WTC11 (cell line): ENCODE measurements around the gene SPATA46. TPM values are rescaled to one million over a fixed set of nuclear protein-coding genes. Genes with fewer than 3 reads are reported as not detected.

ENCODE experiments used
- ATAC-seq: fragments of 200-7000 bp; cut with Tn5 transposase; 2 replicates; pipeline ENCODE4 v1.10.0; 2021; ENCODE audit warnings: mild to moderate bottlenecking, moderate library complexity
- CTCF ChIA-PET: fragments of 300-600 bp; sonication (Branson Sonifier 250); formaldehyde crosslinking; loops from one replicate; lab custom pipeline; 2021; ENCODE audit warnings: antibody characterized with exemption; lab: Charles Lee
- POLR2A ChIA-PET: fragments of 350-600 bp; sonication (Branson Sonifier 250); formaldehyde crosslinking; loops from one replicate; lab custom pipeline; 2021; ENCODE audit warnings: antibody characterized with exemption; lab: Charles Lee
- DNase-seq: peaks from one replicate; pipeline ENCODE4 v3.0.0; 2021; ENCODE audit warnings: low spot score
- H3K27ac Mint-ChIP-seq: 2 replicates; pipeline ENCODE4 v1.8.0; 2021; ENCODE audit warnings: mixed read lengths
- H3K27me3 Mint-ChIP-seq: 2 replicates; pipeline ENCODE4 v1.8.0; 2021; ENCODE audit warnings: low read depth, mild to moderate bottlenecking, moderate library complexity, mixed read lengths
- H3K36me3 Mint-ChIP-seq: 2 replicates; pipeline ENCODE4 v1.8.0; 2021; ENCODE audit warnings: mixed read lengths
- H3K4me1 Mint-ChIP-seq: 2 replicates; pipeline ENCODE4 v1.8.0; 2022; ENCODE audit warnings: mixed read lengths
- H3K4me3 Mint-ChIP-seq: 2 replicates; pipeline ENCODE4 v1.8.0; 2021; ENCODE audit warnings: mild to moderate bottlenecking, moderate library complexity, mixed read lengths
- H3K9me3 Mint-ChIP-seq: 2 replicates; pipeline ENCODE4 v1.8.0; 2021; ENCODE audit warnings: mixed read lengths
- AR ChIP-seq: fragments of 250-450 bp; sonication (Bioruptor Pico); IDR thresholded peaks from 2 replicates; pipeline ENCODE4 v1.9.0; 2021; ENCODE audit warnings: mild to moderate bottlenecking
- CBFB ChIP-seq: sonication (generic); formaldehyde crosslinking; IDR thresholded peaks from 2 replicates; pipeline ENCODE4 v1.8.1; 2022; ENCODE audit warnings: mild to moderate bottlenecking, low read depth, missing genetic modification reagents
- CREB1 ChIP-seq: sonication (generic); formaldehyde crosslinking; IDR thresholded peaks from 2 replicates; pipeline ENCODE4 v1.8.0; 2023; ENCODE audit warnings: mild to moderate bottlenecking, missing genetic modification reagents
- ESRRA ChIP-seq: sonication (generic); formaldehyde crosslinking; IDR thresholded peaks from 2 replicates; pipeline ENCODE4 v1.8.1; 2022; ENCODE audit warnings: mild to moderate bottlenecking, missing genetic modification reagents, borderline replicate concordance
- FOXJ3 ChIP-seq: sonication (generic); formaldehyde crosslinking; IDR thresholded peaks from 2 replicates; pipeline ENCODE4 v1.9.0; 2021; ENCODE audit warnings: missing genetic modification reagents, mild to moderate bottlenecking, borderline replicate concordance
- FOXK1 ChIP-seq: sonication (generic); formaldehyde crosslinking; IDR thresholded peaks from 2 replicates; pipeline ENCODE4 v1.8.0; 2022; ENCODE audit warnings: mild to moderate bottlenecking, moderate library complexity, missing genetic modification reagents
- GABPB1 ChIP-seq: sonication (generic); formaldehyde crosslinking; IDR thresholded peaks from 2 replicates; pipeline ENCODE4 v1.8.1; 2023; ENCODE audit warnings: mild to moderate bottlenecking, missing genetic modification reagents
- GRHL2 ChIP-seq: fragments of 250-450 bp; sonication (Bioruptor Pico); IDR thresholded peaks from 2 replicates; pipeline ENCODE4 v1.8.0; 2022; ENCODE audit warnings: mild to moderate bottlenecking, moderate library complexity; ENCODE audit not compliant: insufficient replicate concordance, severe bottlenecking
- IRF2 ChIP-seq: sonication (generic); formaldehyde crosslinking; IDR thresholded peaks from 2 replicates; pipeline ENCODE4 v1.8.0; 2022; ENCODE audit warnings: low read depth, missing genetic modification reagents, borderline replicate concordance
- JAZF1 ChIP-seq: fragments of 250-450 bp; sonication (Bioruptor Pico); IDR thresholded peaks from 2 replicates; pipeline ENCODE4 v1.9.0; 2021; ENCODE audit warnings: moderate library complexity, mild to moderate bottlenecking, inconsistent platforms
- NFE2L1 ChIP-seq: sonication (generic); formaldehyde crosslinking; IDR thresholded peaks from 2 replicates; pipeline ENCODE4 v1.8.1; 2023; ENCODE audit warnings: missing genetic modification reagents
- NFYB ChIP-seq: sonication (generic); formaldehyde crosslinking; conservative IDR thresholded peaks from 2 replicates; pipeline ENCODE4 v1.8.0; 2022; ENCODE audit warnings: low read depth, missing genetic modification reagents
- PRDM15 ChIP-seq: sonication (generic); formaldehyde crosslinking; IDR thresholded peaks from 2 replicates; pipeline ENCODE4 v1.8.0; 2022; ENCODE audit warnings: missing genetic modification reagents
- PREB ChIP-seq: sonication (generic); formaldehyde crosslinking; IDR thresholded peaks from 2 replicates; pipeline ENCODE4 v1.8.1; 2022; ENCODE audit warnings: mild to moderate bottlenecking, missing genetic modification reagents, moderate library complexity, borderline replicate concordance
- SMAD3 ChIP-seq: sonication (generic); formaldehyde crosslinking; IDR thresholded peaks from 2 replicates; pipeline ENCODE4 v1.8.0; 2022; ENCODE audit warnings: missing genetic modification reagents, mild to moderate bottlenecking, borderline replicate concordance
- SMAD4 ChIP-seq: sonication (generic); formaldehyde crosslinking; IDR thresholded peaks from 2 replicates; pipeline ENCODE4 v1.8.0; 2022; ENCODE audit warnings: mild to moderate bottlenecking, missing genetic modification reagents
- TP53 ChIP-seq: sonication (generic); formaldehyde crosslinking; IDR thresholded peaks from 2 replicates; pipeline ENCODE4 v1.8.1; 2023; ENCODE audit warnings: mild to moderate bottlenecking, missing genetic modification reagents
- ZMAT4 ChIP-seq: fragments of 250-450 bp; sonication (Bioruptor Pico); IDR thresholded peaks from 2 replicates; pipeline ENCODE4 v1.9.0; 2021; ENCODE audit warnings: mild to moderate bottlenecking
- ZNF232 ChIP-seq: sonication (generic); formaldehyde crosslinking; IDR thresholded peaks from 2 replicates; pipeline ENCODE4 v1.8.0; 2022; ENCODE audit warnings: mild to moderate bottlenecking, missing genetic modification reagents
- ZNF396 ChIP-seq: fragments of 250-450 bp; sonication (Bioruptor Pico); IDR thresholded peaks from 2 replicates; pipeline ENCODE4 v1.8.0; 2021; ENCODE audit warnings: mild to moderate bottlenecking, moderate library complexity, borderline replicate concordance
- ZNF416 ChIP-seq: fragments of 250-450 bp; sonication (Bioruptor Pico); IDR thresholded peaks from 2 replicates; pipeline ENCODE4 v1.9.0; 2021; ENCODE audit warnings: mild to moderate bottlenecking, inconsistent platforms
- total RNA-seq: library from RNA; stranded (reverse); gene quantifications from 3 replicates; pipeline ENCODE4 v1.2.3, GENCODE V29; 2021
- TF ChIP-seq, protein P1 (sequence below): sonication (generic); formaldehyde crosslinking; IDR thresholded peaks from 2 replicates; pipeline ENCODE4 v1.8.0; 2022; ENCODE audit warnings: mild to moderate bottlenecking, missing genetic modification reagents
- TF ChIP-seq, protein P2 (sequence below): sonication (generic); formaldehyde crosslinking; IDR thresholded peaks from 2 replicates; pipeline ENCODE4 v1.8.1; 2022; ENCODE audit warnings: mild to moderate bottlenecking, moderate library complexity, missing genetic modification reagents

Gene SPATA46
- total RNA-seq, 1 experiment from 2014 or later: not detected

GRCh38 chr1:162389971-162390370 lies 13.3 kb upstream of the SPATA46 start (continued):
- TF ChIP-seq SMAD3 (CRISPR knock-in tag) (no peak), ZNF416 (CRISPR knock-in tag) (no peak), GABPB1 (no peak), TP53 (CRISPR knock-in tag) (no peak)

DNA sequence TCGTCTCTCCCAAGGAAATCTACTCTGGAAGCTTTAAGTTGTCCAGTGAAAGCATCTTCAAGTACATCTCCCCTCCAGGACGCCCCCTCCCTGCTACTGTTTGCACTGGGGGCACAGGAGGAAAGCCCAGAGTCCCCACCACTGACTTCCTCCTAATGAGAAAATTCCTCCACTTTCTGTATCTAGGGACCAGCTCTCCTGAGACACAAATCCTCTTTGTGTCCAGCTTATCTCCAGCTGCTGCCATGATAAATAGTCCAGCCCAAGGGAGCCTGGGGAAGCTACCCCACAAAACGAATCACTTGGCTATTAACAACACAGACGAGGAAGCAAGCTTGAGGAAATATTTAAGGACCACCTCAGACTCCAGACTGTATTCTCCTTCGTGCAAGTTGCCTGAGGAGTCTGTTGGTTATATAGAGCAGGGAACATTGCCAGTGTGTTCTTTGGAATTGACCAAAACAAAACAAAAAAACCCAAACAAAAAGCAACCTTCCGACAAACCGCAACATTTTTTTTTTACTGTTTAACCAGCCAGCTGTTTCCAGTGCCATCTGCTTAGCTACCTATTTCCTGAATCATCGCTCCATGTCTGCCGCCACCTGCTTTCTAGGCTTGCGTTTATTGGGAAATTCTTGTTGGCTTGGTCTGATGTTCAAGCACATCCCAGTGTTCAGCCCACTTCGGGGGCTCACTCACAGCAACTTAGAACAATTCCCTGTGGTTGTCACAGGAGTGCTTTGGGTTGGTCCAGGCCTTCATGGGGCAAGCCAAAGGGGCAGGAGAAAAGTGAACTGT lies 12.6 kb upstream of the SPATA46 start:
- ChIA-PET POLR2A (no interaction called here), CTCF (interaction anchor here (0.6 to 3.8 kb wide), 6 partner anchors 32 to 365 kb away, joined by 3 to 50 read pairs (median 6); partner anchors contain the start of gene OLFML2B)
- Mint-ChIP-seq H3K36me3 (peaks cover 7% of the 10 kb centered on the region), H3K27ac (no peak overlapping the region; the same call in 1 of the 2 replicates), H3K9me3 (no peaks in the 10 kb centered on the region), H3K27me3 (no peaks in the 10 kb centered on the region), H3K4me1 (peaks cover 26% of the 10 kb centered on the region), H3K4me3 (no peak overlapping the region)
- DNase-seq (no peak), ATAC-seq (no peak)
- no peak for TF ChIP-seq ZMAT4 (CRISPR knock-in tag)
- TF ChIP-seq GRHL2 (CRISPR knock-in tag): no peak
- TF ChIP-seq PREB (CRISPR knock-in tag): no peak
- TF ChIP-seq FOXJ3 (CRISPR knock-in tag): no peak
- TF ChIP-seq, protein P1, sequence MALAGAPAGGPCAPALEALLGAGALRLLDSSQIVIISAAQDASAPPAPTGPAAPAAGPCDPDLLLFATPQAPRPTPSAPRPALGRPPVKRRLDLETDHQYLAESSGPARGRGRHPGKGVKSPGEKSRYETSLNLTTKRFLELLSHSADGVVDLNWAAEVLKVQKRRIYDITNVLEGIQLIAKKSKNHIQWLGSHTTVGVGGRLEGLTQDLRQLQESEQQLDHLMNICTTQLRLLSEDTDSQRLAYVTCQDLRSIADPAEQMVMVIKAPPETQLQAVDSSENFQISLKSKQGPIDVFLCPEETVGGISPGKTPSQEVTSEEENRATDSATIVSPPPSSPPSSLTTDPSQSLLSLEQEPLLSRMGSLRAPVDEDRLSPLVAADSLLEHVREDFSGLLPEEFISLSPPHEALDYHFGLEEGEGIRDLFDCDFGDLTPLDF: no peak
- TF ChIP-seq JAZF1: no peak
- no peak for TF ChIP-seq NFE2L1 (CRISPR knock-in tag)
- TF ChIP-seq, protein P2, sequence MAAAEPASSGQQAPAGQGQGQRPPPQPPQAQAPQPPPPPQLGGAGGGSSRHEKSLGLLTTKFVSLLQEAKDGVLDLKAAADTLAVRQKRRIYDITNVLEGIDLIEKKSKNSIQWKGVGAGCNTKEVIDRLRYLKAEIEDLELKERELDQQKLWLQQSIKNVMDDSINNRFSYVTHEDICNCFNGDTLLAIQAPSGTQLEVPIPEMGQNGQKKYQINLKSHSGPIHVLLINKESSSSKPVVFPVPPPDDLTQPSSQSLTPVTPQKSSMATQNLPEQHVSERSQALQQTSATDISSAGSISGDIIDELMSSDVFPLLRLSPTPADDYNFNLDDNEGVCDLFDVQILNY: no peak
- no peak for TF ChIP-seq FOXK1 (CRISPR knock-in tag)
- no peak for TF ChIP-seq ZNF232
- TF ChIP-seq NFYB: no peak
- TF ChIP-seq IRF2 (CRISPR knock-in tag): no peak
- TF ChIP-seq CREB1 (CRISPR knock-in tag): no peak
- no peak for TF ChIP-seq SMAD4 (CRISPR knock-in tag)

DNA sequence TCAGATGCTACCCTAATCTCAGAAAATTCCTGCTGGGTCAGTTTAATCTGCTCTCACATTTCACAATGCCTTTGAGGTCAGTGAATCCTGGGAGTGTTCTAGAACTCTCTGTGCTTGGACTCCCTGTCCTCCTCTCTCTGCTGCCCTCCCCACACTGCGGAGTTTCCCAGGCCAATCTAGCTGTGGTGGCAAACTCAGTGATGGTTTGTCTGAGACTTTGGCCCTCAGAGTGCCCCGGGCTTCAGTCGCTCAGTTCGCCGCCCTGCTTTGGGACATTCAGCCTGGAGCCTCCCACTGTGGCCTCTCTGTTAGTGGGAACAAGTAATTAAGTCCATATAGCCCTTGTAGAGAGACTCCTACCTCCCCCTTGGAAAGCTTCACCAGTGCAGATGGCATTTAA lies 12.0 kb upstream of the SPATA46 start:
- ATAC-seq: no peak; the same call in 1 of the 2 replicates
- POLR2A ChIA-PET: no interaction called here
- DNase-seq: no peak
- CTCF ChIA-PET: interaction anchor here (1.5 to 3.8 kb wide), 4 partner anchors 31 to 365 kb away, joined by 5 to 50 read pairs (median 14); partner anchors contain the start of gene OLFML2B
- Mint-ChIP-seq H3K36me3 (peaks cover 13% of the 10 kb centered on the region), H3K9me3 (no peaks in the 10 kb centered on the region), H3K4me1 (peaks cover 28% of the 10 kb centered on the region), H3K4me3 (no peak overlapping the region), H3K27ac (no peak overlapping the region; the same call in 1 of the 2 replicates), H3K27me3 (no peaks in the 10 kb centered on the region)
- TF ChIP-seq PRDM15 (CRISPR knock-in tag) (no peak), AR (no peak), SMAD3 (CRISPR knock-in tag) (no peak), ESRRA (CRISPR knock-in tag) (no peak), GRHL2 (CRISPR knock-in tag) (no peak), ZNF396 (CRISPR knock-in tag) (no peak), CBFB (CRISPR knock-in tag) (no peak)
